Nephron (organoid): ENCODE measurements around the gene KLHL10.

Experiments
- H3K27ac Mint-ChIP-seq, 3 experiments: 2 replicates each; pipeline ENCODE4 v1.8.0; 2020; ENCODE audit warnings: mixed read lengths in 3 of 3, mild to moderate bottlenecking in 2 of 3, moderate library complexity in 1 of 3
- H3K27me3 Mint-ChIP-seq: 2 replicates; pipeline ENCODE4 v1.8.0; 2021; ENCODE audit warnings: low read depth, mild to moderate bottlenecking, moderate library complexity, mixed read lengths
- H3K36me3 Mint-ChIP-seq: 2 replicates; pipeline ENCODE4 v1.8.0; 2020; ENCODE audit warnings: low read depth, mixed read lengths
- H3K4me1 Mint-ChIP-seq: 2 replicates; pipeline ENCODE4 v1.8.0; 2020; ENCODE audit warnings: mixed read lengths
- H3K4me3 Mint-ChIP-seq, 3 experiments: 2 replicates each; pipeline ENCODE4 v1.8.0; 2020; ENCODE audit warnings: mild to moderate bottlenecking in 3 of 3, mixed read lengths in 3 of 3, moderate library complexity in 2 of 3
- H3K9me3 Mint-ChIP-seq: 2 replicates; pipeline ENCODE4 v1.8.0; 2020; ENCODE audit warnings: mixed read lengths
- CTCF ChIP-seq, 3 experiments: fragments of 200-600 bp; sonication (generic); IDR thresholded peaks; one replicate each; pipeline ENCODE4 v1.5.0; 2021; ENCODE audit warnings: antibody characterized with exemption in 3 of 3; ENCODE audit not compliant: unreplicated experiment in 3 of 3

The KLHL10 gene

GRCh38 chr17:41885733-41886132 is 48.1 kb downstream of the KLHL10 start:
- Mint-ChIP-seq H3K9me3 (no peaks in the 10 kb centered on the region), H3K4me1 (no peaks in the 10 kb centered on the region), H3K27ac (no peak overlapping the region), H3K36me3 (peaks cover 61% of the 10 kb centered on the region), H3K27me3 (no peaks in the 10 kb centered on the region), H3K4me3 (no peak overlapping the region)
- TF ChIP-seq CTCF (IDR thresholded peaks at IDR 0.05; ENCODE audit: unreplicated experiment in 3 of 3): peak in 2 of 3 experiments; percentile 13 to 47

GRCh38 chr17:41888332-41888965 is 50.8 kb downstream of the KLHL10 start:
- H3K4me1 Mint-ChIP-seq: no peaks in the 10 kb centered on the region
- TF ChIP-seq CTCF (IDR thresholded peaks at IDR 0.05; ENCODE audit: unreplicated experiment in 3 of 3): no peak
- no peak overlapping the region for H3K27ac Mint-ChIP-seq
- no peak overlapping the region for H3K4me3 Mint-ChIP-seq
- H3K36me3 Mint-ChIP-seq: peaks cover 64% of the 10 kb centered on the region
- H3K9me3 Mint-ChIP-seq: no peaks in the 10 kb centered on the region
- no peaks in the 10 kb centered on the region for H3K27me3 Mint-ChIP-seq

GRCh38 chr17:41891135-41892020 is 53.8 kb downstream of the KLHL10 start:
- Mint-ChIP-seq H3K27me3 (no peaks in the 10 kb centered on the region), H3K4me3 (no peak overlapping the region), H3K36me3 (peaks cover 69% of the 10 kb centered on the region), H3K27ac (no peak overlapping the region), H3K4me1 (peaks cover 10% of the 10 kb centered on the region), H3K9me3 (no peaks in the 10 kb centered on the region)
- no peak for TF ChIP-seq CTCF (IDR thresholded peaks at IDR 0.05; ENCODE audit: unreplicated experiment in 3 of 3)

GRCh38 chr17:41892021-41892376 is 54.4 kb downstream of the KLHL10 start:
- peaks cover 11% of the 10 kb centered on the region for H3K4me1 Mint-ChIP-seq
- peaks cover 74% of the 10 kb centered on the region for H3K36me3 Mint-ChIP-seq
- no peaks in the 10 kb centered on the region for H3K27me3 Mint-ChIP-seq
- no peak for TF ChIP-seq CTCF (IDR thresholded peaks at IDR 0.05; ENCODE audit: unreplicated experiment in 3 of 3)
- no peak overlapping the region for H3K4me3 Mint-ChIP-seq
- no peak overlapping the region for H3K27ac Mint-ChIP-seq
- no peaks in the 10 kb centered on the region for H3K9me3 Mint-ChIP-seq

- Mint-ChIP-seq H3K36me3 (peaks cover 70% of the 10 kb centered on the region), H3K9me3 (no peaks in the 10 kb centered on the region), H3K4me1 (peaks cover 11% of the 10 kb centered on the region), H3K4me3 (no peak overlapping the region), H3K27ac (no peak overlapping the region), H3K27me3 (no peaks in the 10 kb centered on the region)
- TF ChIP-seq CTCF (IDR thresholded peaks at IDR 0.05; ENCODE audit: unreplicated experiment in 3 of 3): no peak
Observed at GRCh38 chr17:41893384-41893783, 55.8 kb downstream of the KLHL10 start.
